Neural progenitor cell (in vitro differentiated cells): ENCODE data around the gene ERC1. TPM values are rescaled to one million over a fixed set of nuclear protein-coding genes. Genes with fewer than 3 reads are reported as not detected.

ENCODE experiments used
- DNase-seq: peaks from one replicate; pipeline ENCODE4 v3.0.0-alpha.2; 2016; ENCODE audit warnings: low spot score
- H2AFZ ChIP-seq: fragments of 200-600 bp; sonication (generic); replicated peaks from 2 replicates; pipeline ENCODE4 v1.6.1; 2016; ENCODE audit warnings: antibody characterized with exemption
- H3F3A ChIP-seq: fragments of 200-600 bp; sonication (generic); 2 replicates; pipeline ENCODE4 v1.6.1; 2016; ENCODE audit warnings: antibody characterized with exemption, low read depth
- H3K27ac ChIP-seq: fragments of 200-600 bp; sonication (generic); 2 replicates; pipeline ENCODE4 v1.5.1; 2016; ENCODE audit warnings: mild to moderate bottlenecking
- H3K27me3 ChIP-seq: fragments of 200-600 bp; sonication (generic); 2 replicates; pipeline ENCODE4 v1.6.1; 2016; ENCODE audit warnings: mild to moderate bottlenecking, moderate library complexity
- H3K36me3 ChIP-seq: fragments of 200-600 bp; sonication (generic); 2 replicates; pipeline ENCODE4 v1.5.1; 2016
- H3K4me1 ChIP-seq: fragments of 200-600 bp; sonication (generic); 2 replicates; pipeline ENCODE4 v1.6.1; 2016; ENCODE audit warnings: mixed run types
- H3K4me2 ChIP-seq: fragments of 200-600 bp; sonication (generic); 2 replicates; pipeline ENCODE4 v1.6.1; 2016
- H3K4me3 ChIP-seq: fragments of 200-600 bp; sonication (generic); 2 replicates; pipeline ENCODE4 v1.5.1; 2016
- H3K79me2 ChIP-seq: fragments of 200-600 bp; sonication (generic); 2 replicates; pipeline ENCODE4 v1.6.1; 2016; ENCODE audit warnings: low read depth
- H3K9ac ChIP-seq: fragments of 200-600 bp; sonication (generic); 2 replicates; pipeline ENCODE4 v1.6.1; 2016
- H3K9me3 ChIP-seq: fragments of 200-600 bp; sonication (generic); 2 replicates; pipeline ENCODE4 v1.5.1; 2016; ENCODE audit warnings: low read depth
- H4K20me1 ChIP-seq: fragments of 200-600 bp; sonication (generic); 2 replicates; pipeline ENCODE4 v1.6.1; 2016; ENCODE audit warnings: low read depth
- H3K27ac Mint-ChIP-seq: 3 replicates; pipeline ENCODE4 v1.8.0; 2021; ENCODE audit warnings: mixed read lengths
- H3K27me3 Mint-ChIP-seq: 2 replicates; pipeline ENCODE4 v1.8.0; 2022; ENCODE audit warnings: low read depth, mild to moderate bottlenecking, inconsistent platforms, moderate library complexity, mixed read lengths; ENCODE audit not compliant: insufficient read depth
- H3K36me3 Mint-ChIP-seq: 3 replicates; pipeline ENCODE4 v1.8.0; 2021; ENCODE audit warnings: mixed read lengths
- H3K4me1 Mint-ChIP-seq: 3 replicates; pipeline ENCODE4 v1.8.0; 2021; ENCODE audit warnings: mixed read lengths
- H3K4me3 Mint-ChIP-seq: 3 replicates; pipeline ENCODE4 v1.8.0; 2021; ENCODE audit warnings: mild to moderate bottlenecking, moderate library complexity, mixed read lengths
- H3K9me3 Mint-ChIP-seq: 3 replicates; pipeline ENCODE4 v1.8.0; 2020; ENCODE audit warnings: mixed read lengths
- EZH2 ChIP-seq: fragments of 200-600 bp; sonication (generic); IDR thresholded peaks from 2 replicates; pipeline ENCODE4 v1.6.1; 2017; ENCODE audit warnings: antibody characterized with exemption, mild to moderate bottlenecking, moderate library complexity
- EZH2phosphoT487 ChIP-seq: fragments of 200-600 bp; sonication (generic); IDR thresholded peaks from 2 replicates; pipeline ENCODE4 v1.6.1; 2017; ENCODE audit warnings: antibody characterized with exemption
- total RNA-seq: library from RNA; depleted of rRNA; stranded (reverse); fragments of >200 nt; gene quantifications from 2 replicates; pipeline ENCODE4 v1.2.3, GENCODE V29; 2015; ENCODE audit warnings: low replicate concordance
- TF ChIP-seq, protein P1 (sequence below): fragments of 200-600 bp; sonication (generic); IDR thresholded peaks from 2 replicates; pipeline ENCODE4 v1.5.1; 2017; ENCODE audit warnings: antibody characterized with exemption, mild to moderate bottlenecking

ERC1 gene
- total RNA-seq, 1 donor from 2014 or later = 27.5 TPM

DNA sequence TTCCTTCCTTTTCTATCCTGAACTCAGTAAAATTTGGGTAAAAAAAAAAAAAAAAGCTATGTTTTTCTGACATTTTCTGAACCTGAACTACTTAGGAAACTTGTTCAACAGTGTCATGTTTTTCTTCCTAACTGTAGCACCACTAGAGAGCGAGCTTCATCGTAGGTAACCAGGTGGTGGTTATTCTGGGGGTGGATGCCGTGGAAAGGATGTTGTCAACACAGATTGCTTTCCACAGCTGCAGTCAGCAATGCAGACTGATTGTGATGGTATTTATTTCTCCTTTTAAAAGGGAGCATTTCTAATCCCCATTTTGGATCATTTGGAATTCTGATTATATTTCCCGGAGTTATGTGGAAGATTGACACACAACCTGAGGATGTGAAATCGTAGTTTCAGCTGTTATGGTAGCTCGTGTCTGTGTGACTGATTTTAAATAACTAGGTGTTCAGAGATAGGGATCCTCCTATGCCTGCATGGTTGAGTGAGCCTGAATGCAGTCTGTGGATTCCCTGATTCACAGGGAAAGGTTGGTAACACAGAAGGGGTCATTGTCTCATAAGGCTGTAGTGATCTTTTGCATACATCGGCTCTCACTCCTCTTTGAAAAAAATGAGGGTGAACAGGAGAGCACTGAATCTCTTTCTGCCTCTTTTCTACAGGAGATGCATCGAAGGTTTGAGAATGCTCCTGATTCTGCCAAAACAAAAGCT lies 113.2 kb downstream of the ERC1 start:
- TF ChIP-seq, protein P1, sequence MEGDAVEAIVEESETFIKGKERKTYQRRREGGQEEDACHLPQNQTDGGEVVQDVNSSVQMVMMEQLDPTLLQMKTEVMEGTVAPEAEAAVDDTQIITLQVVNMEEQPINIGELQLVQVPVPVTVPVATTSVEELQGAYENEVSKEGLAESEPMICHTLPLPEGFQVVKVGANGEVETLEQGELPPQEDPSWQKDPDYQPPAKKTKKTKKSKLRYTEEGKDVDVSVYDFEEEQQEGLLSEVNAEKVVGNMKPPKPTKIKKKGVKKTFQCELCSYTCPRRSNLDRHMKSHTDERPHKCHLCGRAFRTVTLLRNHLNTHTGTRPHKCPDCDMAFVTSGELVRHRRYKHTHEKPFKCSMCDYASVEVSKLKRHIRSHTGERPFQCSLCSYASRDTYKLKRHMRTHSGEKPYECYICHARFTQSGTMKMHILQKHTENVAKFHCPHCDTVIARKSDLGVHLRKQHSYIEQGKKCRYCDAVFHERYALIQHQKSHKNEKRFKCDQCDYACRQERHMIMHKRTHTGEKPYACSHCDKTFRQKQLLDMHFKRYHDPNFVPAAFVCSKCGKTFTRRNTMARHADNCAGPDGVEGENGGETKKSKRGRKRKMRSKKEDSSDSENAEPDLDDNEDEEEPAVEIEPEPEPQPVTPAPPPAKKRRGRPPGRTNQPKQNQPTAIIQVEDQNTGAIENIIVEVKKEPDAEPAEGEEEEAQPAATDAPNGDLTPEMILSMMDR = no peak
- no peak for TF ChIP-seq EZH2
- Mint-ChIP-seq H3K4me3 (no peak overlapping the region), H3K27ac (no peak overlapping the region), H3K9me3 (no peaks in the 10 kb centered on the region), H3K4me1 (peaks cover 29% of the 10 kb centered on the region), H3K36me3 (no peaks in the 10 kb centered on the region), H3K27me3 (no peaks in the 10 kb centered on the region)
- Histone ChIP-seq H2AFZ (no peak overlapping the region), H3K4me3 (no peak overlapping the region), H3K79me2 (peaks cover 20% of the 10 kb centered on the region), H4K20me1 (no peaks in the 10 kb centered on the region), H3K27ac (no peak overlapping the region), H3F3A (peaks cover 9% of the 10 kb centered on the region), H3K4me1 (peaks cover 39% of the 10 kb centered on the region), H3K27me3 (no peaks in the 10 kb centered on the region), H3K9ac (no peak overlapping the region), H3K4me2 (peak overlapping the region; percentile 30), H3K36me3 (no peaks in the 10 kb centered on the region), H3K9me3 (no peaks in the 10 kb centered on the region)
- DNase-seq = no peak

DNA sequence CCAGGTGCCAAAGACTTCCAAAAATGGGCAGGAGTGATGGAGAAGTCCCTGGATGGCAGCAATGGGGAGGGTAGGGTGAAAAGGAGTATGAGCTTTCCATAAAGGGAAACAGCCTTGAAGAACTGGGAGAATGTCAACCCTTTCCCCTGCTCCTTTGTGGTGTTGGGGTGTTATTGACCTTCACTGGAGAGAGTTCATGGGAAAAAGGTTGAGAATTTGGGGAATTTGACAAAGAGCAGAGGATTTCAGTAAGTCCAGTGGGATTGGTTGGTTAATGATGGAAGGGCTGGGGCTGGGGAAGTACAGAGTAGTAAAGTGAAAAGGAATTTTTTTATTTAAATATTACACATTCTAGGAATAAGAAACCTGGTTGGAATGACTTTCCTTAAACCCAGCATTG lies 116.6 kb downstream of the ERC1 start:
- no peak for DNase-seq
- H3K4me1 ChIP-seq = peaks cover 24% of the 10 kb centered on the region
- H3K4me2 ChIP-seq = no peak overlapping the region
- no peak overlapping the region for H3K4me3 Mint-ChIP-seq
- no peak overlapping the region for H3K4me3 ChIP-seq
- H3K27ac Mint-ChIP-seq = no peak overlapping the region
- peaks cover 21% of the 10 kb centered on the region for H3K4me1 Mint-ChIP-seq
- no peaks in the 10 kb centered on the region for H3K36me3 ChIP-seq
- no peaks in the 10 kb centered on the region for H4K20me1 ChIP-seq
- H3K27me3 ChIP-seq = no peaks in the 10 kb centered on the region
- H3K27ac ChIP-seq = no peak overlapping the region
- H3K27me3 Mint-ChIP-seq = no peaks in the 10 kb centered on the region
- peaks cover 9% of the 10 kb centered on the region for H3F3A ChIP-seq
- TF ChIP-seq EZH2 (no peak), EZH2phosphoT487 (no peak)
- TF ChIP-seq, protein P1 = no peak
- no peaks in the 10 kb centered on the region for H3K9me3 ChIP-seq
- no peaks in the 10 kb centered on the region for H3K36me3 Mint-ChIP-seq
- no peak overlapping the region for H3K9ac ChIP-seq
- H2AFZ ChIP-seq = no peak overlapping the region
- H3K9me3 Mint-ChIP-seq = no peaks in the 10 kb centered on the region
- H3K79me2 ChIP-seq = peaks cover 7% of the 10 kb centered on the region

DNA sequence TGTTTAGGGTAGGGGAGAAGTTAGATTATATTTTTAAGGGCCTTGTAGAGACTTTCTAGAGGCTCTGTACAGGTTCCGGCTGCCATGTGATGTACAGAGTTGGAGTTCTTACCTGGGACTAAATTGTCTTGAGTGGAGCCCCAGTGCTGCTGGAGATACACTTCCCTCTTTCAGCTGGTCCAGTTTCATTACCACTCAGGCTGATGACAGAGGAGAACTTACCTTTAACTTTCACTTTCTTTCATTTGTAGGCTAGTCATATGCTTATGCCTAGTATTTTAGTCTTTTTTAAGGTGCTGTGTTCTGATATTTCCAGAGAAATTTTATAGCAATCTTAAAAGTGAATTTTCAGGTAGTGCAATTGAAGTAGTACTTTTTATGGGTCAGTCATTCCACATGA lies 117.3 kb downstream of the ERC1 start:
- Mint-ChIP-seq H3K9me3 (no peaks in the 10 kb centered on the region), H3K27ac (no peak overlapping the region)
- peaks cover 18% of the 10 kb centered on the region for H3K4me1 ChIP-seq

More for the DNA sequence above, 117.3 kb downstream of the ERC1 start:
- Histone ChIP-seq H2AFZ (no peak overlapping the region), H4K20me1 (no peaks in the 10 kb centered on the region), H3K9ac (no peak overlapping the region), H3F3A (peaks cover 3% of the 10 kb centered on the region), H3K4me2 (no peak overlapping the region), H3K4me3 (no peak overlapping the region), H3K9me3 (no peaks in the 10 kb centered on the region), H3K27ac (no peak overlapping the region), H3K36me3 (no peaks in the 10 kb centered on the region), H3K27me3 (no peaks in the 10 kb centered on the region), H3K79me2 (peaks cover 5% of the 10 kb centered on the region)
- H3K4me1 Mint-ChIP-seq = peaks cover 16% of the 10 kb centered on the region
- H3K4me3 Mint-ChIP-seq = no peak overlapping the region
- no peak for DNase-seq
- H3K36me3 Mint-ChIP-seq = no peaks in the 10 kb centered on the region
- TF ChIP-seq EZH2phosphoT487 = no peak
- no peak for TF ChIP-seq EZH2
- TF ChIP-seq, protein P1 = no peak
- no peaks in the 10 kb centered on the region for H3K27me3 Mint-ChIP-seq
